HL-60/S4 treated with phorbol 12-myristate 13-acetate at 8.2 ng/mL for 4 days and 3 days (cell line): ENCODE results near the gene TMPRSS7.

Source experiments
- in situ Hi-C: fragments of 300-500 bp; cut with MboI; formaldehyde crosslinking; loops from 2 replicates; pipeline ENCODE4 v1.15.0; 2022; ENCODE audit warnings: low sequenced_read_pairs

TMPRSS7 gene

DNA sequence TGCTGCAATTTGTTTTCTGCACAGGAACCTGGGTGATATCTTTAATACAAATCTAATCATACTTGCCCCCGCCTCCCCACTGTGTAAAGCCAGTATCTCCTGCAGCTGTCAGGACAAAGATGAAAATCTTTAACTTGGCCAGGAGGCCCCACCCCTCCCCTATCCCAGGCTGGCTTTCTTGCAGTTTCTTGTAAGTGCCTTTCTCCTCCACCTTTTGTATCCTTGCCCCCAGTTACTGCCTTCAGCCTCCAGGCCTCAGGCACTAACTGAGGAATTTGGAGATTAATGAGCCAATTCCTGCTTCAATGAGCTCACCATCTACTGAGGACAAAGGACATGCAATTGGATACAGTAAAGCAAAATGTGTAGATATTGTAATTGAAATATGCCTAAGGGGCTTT is 92.0 kb downstream of the TMPRSS7 start:
- in situ Hi-C loops, result no loop called here

DNA sequence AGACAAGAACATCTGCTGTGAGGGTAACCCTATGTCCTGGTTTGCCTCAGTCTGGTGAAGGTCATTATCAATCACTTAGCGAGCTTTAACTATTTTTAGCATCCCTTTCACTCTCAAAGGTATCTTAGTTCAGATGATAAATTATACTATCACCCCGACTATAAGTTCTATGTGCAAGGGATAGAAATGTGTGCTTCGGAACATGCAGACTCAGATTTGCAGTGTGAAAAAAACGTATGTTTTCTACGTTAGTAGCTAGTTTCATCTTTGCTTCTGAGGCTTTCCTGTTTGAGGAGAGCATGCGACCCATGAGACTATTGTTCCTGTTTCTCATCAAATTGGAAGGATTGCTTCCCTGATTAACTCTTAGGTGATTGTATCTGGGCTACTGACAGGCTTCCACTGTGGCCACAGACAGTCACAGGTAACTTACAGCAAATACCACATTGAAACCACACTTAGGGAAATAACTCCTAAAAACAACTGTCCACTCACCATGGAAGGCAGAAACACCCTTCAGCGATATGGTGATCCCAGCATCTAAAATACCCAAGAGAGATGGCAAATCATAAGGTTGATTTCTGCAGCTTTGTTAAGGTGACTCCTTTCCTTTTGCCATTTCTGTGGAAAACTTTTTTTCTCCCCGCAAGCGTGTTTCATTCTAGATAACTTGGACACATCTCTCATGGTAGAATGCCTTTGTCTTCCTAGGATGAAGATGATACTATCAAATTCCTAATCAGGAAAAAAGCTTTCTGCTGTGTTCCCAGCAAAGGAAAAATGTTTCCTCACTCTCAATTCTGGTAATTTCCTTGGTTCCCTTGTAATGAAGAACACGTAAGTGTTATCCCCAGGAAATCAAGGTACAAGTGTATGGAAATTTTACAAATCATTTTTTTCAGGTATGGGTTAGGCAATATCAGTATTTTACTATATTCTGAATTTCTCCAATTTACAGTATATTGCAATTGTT is 93.3 kb downstream of the TMPRSS7 start:
- in situ Hi-C loops, result no loop called here

DNA sequence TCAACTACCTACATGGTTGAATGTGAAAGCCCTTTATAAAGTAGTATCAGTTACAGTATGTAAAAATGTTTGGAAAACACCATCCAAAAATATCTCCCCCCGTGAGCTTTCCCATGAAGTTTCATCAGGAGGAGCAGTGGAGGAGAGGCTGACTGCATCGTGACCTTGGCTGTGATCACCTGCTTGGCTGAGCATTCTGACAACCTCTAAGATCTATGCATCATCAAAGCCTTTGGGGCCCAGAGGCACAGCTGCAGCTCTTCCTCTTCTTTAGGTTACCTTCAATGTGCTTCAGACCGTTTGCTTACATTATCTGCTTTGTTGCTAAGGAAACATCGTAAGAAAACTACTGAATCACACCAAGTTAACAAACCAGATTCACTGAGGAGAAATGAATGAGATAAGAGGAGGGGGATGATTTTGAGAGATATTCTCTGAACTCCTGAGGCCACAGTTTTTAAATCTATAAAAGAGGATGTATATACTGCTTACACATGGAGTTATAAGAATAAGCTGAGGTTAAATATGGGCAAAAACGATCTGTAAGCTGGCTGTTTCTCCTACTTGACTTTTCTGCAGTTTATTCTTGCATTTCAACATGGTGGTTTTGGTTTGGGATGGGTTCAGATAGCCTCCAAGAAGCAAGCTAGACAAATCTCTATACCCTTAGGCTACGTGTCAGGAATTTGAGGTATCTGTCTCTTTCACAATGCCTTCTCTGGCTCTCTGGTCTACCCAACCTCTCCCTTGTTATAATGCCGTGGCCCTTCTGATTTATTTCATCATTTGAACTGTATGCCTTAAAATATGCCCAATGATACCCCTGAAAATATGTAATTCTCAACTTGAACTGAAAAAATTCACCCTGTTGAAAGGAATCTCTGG is 94.5 kb downstream of the TMPRSS7 start:
- in situ Hi-C loops, result no loop called here

DNA sequence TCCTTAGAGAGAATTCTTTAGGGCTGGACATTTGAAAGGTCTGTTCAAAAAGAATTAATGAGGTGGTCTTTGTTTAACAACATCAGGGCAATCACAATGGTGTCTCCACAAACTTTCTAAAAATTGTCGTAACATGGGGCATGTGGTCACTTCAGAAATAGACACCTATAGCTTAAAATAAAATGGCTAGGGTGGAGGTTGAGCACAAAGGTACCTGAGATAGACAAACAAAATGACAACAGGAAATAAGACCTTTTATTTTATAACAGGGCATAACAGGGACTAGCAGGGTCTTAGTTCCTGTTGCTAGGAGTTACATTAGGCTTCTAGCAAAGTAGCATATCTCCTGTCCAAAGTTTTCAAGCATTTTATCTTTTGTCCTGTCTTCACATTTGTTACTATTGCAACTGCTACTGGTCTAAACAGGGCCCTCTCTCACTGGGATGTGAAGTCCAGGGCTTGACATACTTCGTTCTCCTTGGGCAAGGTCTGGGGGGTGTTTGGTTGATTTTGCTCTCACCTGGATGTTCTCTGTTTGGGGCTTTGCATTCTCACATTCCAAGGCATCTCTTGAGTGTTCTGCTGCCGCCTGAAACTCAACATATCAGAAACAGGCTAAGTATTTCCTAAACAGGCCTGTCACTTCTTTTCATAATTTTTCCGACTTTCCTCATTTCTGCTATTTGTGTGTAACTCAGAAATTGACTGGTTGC is 95.5 kb downstream of the TMPRSS7 start:
- in situ Hi-C loops, result no loop called here

DNA sequence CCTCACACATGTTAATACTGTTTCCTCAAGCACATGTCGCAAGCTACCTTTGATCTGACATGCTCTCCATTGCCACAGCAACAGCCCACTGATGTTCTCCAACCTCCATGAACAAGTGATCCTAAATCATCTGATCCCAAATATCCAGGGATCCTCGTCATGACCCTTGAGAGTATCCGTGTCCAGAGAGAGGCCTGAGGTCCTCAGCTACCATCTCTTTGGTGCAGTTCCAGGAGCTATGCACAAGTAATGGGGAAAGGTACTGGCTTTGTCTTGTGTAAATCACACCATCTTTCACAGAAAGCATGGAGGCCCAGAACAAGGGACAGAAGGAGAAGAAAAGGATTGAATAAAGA is 96.1 kb downstream of the TMPRSS7 start:
- in situ Hi-C loops, result no loop called here
